Midbrain (tissue), 1 donor: Measurements from ENCODE around the gene SPINK8.
"Not testable (repeated sequence)": the region's sequence is repeated elsewhere in the genome, so short reads cannot be mapped to it uniquely, and the experiment has no call there.

Source experiments
- DNase-seq: peaks from one replicate; lab custom pipeline; 2025; lab: John Stamatoyannopoulos, UW

The SPINK8 gene

DNA sequence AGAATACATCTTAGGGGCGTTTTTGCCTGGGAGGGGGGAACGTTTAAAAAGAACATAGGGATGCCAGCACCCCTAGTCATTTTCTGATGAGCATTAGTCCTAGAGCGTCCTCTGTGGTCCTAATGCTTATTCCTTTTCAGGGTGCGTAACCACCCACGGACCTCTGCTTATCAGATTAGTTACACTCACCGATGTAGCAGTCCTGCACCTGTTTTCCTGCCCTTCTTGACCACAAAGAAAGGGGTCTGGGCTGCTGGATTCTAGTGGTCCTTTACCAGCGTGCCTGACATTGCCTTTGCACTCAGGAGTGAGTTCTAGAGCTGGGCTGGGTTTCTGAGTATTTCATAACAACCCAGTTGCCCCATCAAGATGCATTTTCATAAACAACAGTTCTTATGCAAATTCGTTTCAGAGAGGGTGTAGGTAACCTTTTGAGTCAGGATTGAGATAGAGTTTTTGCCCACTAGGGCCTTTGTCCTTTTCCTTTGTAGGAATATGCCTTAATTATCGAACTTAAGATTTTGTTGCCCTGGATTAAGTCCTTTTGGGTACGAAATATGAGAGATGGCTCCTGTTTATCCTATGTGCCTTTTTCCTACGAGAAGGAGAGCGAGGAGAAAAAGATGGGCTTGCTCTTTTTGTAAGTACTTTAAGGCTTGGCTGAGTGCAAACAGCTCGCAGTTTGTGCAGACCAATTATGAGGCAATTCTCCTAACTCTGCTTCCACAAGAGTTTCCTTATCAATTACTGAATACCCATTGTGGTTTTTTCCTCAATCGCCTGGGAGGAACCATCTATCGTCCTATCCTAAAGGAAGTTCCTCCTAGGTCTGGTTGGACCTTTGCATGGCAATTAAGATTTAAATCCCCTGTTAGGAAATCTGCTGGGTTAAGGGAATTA, at the start of gene SPINK8:
SPINK8 (minus strand) TSS at position 316 of the 900 bp plus-strand sequence. CDS start 5,320 bp downstream, outside the sequence.
- DNase-seq: not testable (repeated sequence)

GRCh38 chr3:48372862-48373435, 39.5 kb upstream of the SPINK8 start:
- DNase-seq: no peak

GRCh38 chr3:48372377-48372770, 38.9 kb upstream of the SPINK8 start:
- DNase-seq: no peak

GRCh38 chr3:48371651-48372376, 38.4 kb upstream of the SPINK8 start, which contains the start of gene FBXW12:
FBXW12 (plus strand) TSS chr3:48372219; CDS start chr3:48372768, 549 bp downstream.
- DNase-seq: no peak

- no peak for DNase-seq
Observed at GRCh38 chr3:48370333-48370713, 36.9 kb upstream of the SPINK8 start.

DNA sequence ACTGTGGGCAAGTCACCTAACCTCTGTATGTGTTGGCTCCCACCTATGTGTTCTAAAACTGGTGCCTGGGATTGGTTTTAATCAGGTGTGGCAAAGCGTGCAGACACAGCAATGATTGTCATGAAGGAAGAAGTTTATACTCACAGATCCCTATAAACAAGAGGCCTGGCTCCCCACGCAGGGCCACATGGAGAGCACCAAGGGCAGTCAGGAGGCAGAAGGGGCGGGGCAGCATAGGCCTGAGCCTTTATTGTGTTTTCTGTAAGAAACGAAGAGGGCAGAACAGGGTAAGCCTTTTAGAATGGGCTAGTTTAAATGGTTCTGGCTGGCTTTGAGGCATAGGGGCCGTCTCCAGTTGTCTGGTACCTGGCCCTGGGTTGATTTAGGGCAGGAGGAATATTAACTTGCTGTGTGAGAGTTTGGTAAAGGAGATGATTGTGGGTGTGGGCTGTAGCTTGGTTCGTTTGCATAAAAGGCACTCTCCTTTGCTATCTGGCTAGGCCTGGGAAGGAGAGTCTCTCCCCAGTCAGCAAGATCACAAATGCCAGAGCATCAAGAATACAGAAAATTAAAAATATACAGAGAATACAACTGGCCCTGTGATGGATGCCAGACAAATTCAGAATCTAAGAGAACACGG, 36.4 kb upstream of the SPINK8 start:
- no peak for DNase-seq

DNA sequence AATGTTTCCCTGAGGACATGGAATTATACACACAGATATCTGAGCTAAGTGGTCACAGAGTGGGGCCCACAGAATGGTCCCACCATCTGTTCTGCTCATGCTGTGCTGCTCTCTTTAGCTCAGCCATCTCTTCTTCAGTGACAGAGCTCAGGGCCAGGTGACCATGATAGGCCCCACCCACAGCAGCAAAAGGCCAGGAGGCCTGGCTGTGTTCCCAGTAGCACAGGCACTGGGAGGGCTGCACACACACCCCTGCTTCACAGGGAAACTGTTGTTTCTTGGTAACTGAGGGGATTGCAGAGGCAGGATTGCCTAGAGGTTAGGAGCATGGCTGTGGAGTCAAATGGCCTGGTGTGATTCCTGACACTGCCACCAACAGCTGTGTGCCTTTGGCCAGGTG, 33.7 kb upstream of the SPINK8 start:
- no peak for DNase-seq

- no peak for DNase-seq
Observed at GRCh38 chr3:48364840-48365239, 31.4 kb upstream of the SPINK8 start.

- no peak for DNase-seq
Observed at GRCh38 chr3:48361928-48362327, 28.5 kb upstream of the SPINK8 start.

DNA sequence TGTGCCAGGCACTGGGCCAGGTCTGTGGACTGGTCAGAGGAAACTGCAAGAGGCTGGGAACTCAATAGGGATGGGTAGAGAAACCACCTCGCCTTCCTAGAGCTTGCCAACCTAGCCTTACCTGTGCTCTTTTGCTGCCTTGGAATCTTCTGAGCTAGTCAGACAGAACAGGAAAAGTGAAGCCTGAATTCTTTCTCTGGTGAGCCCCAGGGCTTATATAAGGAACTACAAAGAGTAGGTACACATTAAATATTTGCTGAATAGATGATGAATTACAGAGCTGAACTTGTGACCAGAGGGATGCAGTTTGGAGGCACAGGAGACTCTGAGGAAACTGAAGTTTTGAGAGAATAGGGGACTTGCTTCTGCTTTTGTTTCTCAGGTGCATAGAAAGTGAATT, 23.0 kb upstream of the SPINK8 start:
- no peak for DNase-seq

- DNase-seq: no peak
Observed at GRCh38 chr3:48353987-48354386, 20.5 kb upstream of the SPINK8 start.

DNA sequence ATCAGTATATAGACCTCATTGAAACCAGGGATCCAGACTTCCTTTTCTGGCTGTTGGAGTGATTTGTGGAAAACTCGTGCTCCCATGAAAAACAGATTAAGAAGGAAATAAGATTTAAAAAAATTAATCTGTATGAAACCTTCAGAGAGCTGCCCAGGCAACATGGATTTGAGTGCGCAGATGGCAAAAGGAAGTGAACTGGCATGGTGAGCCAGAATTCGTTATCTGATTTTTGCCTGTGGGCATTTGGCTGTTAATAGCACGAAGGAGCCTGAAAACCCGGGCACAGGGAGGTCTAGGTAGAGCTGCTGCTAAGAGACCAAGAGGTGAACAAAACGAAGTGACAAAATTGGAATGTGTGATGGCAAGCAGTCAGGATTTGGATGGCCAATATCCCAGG, 19.1 kb upstream of the SPINK8 start:
- DNase-seq: no peak

- DNase-seq: no peak
Observed at GRCh38 chr3:48347500-48347899, 14.0 kb upstream of the SPINK8 start.

GRCh38 chr3:48345946-48346572, 12.6 kb upstream of the SPINK8 start:
- no peak for DNase-seq

DNA sequence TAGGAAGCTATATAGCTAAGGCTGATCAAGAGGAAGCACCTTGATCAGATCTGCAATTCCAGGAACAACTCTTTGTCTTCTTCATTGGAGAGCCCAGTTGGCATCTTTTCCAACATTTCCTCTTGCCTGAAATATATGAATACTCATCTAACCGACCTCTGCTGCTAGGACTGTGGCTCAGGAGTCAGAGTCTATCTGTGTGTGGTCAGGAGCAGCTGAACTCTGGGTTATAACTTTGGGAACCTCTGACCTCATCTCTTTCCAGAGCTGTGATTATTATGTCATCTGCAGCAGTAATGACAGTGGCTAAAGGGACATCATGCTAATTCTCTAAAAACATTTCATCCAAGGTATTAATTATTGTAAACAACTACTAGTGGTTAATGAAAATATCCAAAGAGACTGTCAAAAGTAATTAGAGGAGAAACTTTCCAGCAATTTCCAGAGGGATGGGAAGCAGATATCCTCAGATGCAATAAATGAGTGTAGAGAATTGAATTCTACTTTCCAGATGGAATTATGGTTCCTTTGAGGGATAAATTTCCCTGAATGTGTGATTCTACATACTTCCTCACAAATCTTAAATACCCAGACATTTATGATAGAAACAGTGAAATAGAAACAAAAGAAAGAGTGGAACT, 11.5 kb upstream of the SPINK8 start:
- DNase-seq: no peak

DNA sequence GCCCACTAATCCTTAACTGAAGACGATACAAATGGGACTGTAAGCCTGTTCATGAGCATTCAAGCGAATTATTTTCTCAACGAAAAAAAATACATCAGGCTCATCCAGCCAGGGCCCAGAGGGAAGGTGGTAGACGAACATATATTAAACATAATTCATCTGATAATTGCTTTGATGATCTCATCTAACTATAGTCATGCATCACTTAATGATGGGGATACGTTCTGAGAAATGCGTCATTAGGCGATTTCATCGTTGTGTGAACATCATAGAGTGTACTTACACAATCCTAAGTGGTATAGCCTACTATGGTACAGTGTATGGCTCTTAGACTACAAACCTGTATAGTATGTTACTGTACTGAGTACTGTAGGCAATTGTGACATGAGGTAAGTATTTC, 10.0 kb upstream of the SPINK8 start:
- DNase-seq: no peak

- DNase-seq: no peak
Observed at GRCh38 chr3:48338635-48339034, 5.2 kb upstream of the SPINK8 start.

- DNase-seq: not testable (repeated sequence)
Observed at GRCh38 chr3:48337536-48337935, 4.1 kb upstream of the SPINK8 start.

- DNase-seq: not testable (repeated sequence)
Observed at GRCh38 chr3:48335286-48335685, 1.8 kb upstream of the SPINK8 start.

DNA sequence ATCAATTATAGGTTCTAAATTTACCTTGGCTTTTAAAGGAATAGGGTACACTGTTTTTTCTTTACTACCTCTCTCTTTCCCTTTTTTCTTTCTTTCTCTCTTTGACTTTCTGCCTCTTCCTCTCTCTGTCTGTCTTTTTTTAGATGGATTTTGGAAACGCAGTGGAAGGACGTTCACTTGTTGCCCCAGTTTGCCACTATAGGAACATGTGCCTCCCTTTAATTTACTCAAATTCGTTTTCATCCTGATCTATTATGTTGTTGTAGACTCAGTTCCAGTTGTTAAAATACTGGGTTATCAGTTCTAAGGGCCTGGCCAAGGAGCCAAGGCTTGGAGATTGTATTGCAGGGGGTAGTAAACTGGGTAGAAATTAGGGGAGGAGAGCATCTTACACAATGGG, 1.1 kb upstream of the SPINK8 start:
- DNase-seq: no peak
